ENCODE measurements around the gene PKNOX2. TPM values are rescaled to one million over a fixed set of nuclear protein-coding genes. Genes with fewer than 3 reads are reported as not detected.

PKNOX2 gene
- total and polyA plus RNA-seq, 4 donors = 3.1 to 10.6 (median 7.9) TPM

DNA sequence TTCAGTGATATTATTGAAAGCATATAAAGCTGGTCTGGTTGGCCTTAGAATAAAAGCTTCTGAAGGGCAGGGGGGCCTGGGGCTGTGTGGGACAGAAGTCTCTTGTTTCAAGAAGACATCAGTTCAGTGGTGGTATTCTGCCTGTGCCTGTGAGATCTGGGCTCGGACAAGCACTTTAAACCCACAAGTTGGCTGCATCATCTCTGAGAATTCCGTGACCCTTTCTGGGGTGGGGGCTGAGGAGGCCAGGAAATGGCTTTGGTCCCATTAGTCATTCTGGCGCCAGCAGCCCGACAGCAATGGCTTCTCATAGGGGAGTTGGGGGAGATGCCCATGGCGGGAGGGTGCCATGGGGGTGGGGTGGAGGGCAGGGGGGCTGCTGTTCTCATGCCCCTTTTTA, 104.1 kb downstream of the PKNOX2 start:
- H3K4me3 ChIP-seq = no peak overlapping the region
- H3K36me3 ChIP-seq (ENCODE audit: control insufficient read depth in 4 of 4, insufficient read depth in 4 of 4, low read length in 4 of 4) = no peaks in the 10 kb centered on the region
- ATAC-seq (ENCODE audit: insufficient read depth, low FRiP score) = no peak
- no peak for TF ChIP-seq CTCF (IDR thresholded peaks at IDR 0.05; ENCODE audit: control extremely low read depth, extremely low read depth)
- H3K4me1 ChIP-seq (ENCODE audit: control insufficient read depth in 5 of 5, insufficient read depth in 5 of 5, low read length in 5 of 5) = peaks cover 0 to 49% (median 10%) of the 10 kb centered on the region in 5 donors
- WGBS, 2 donors = 57 to 59% methylated on average over 5 of the region's 5 CpGs
- peaks cover 0 to 3% (median 0%) of the 10 kb centered on the region in 3 donors for H3K27me3 ChIP-seq (ENCODE audit: control insufficient read depth in 3 of 3, insufficient read depth in 3 of 3, low read length in 2 of 3)
- no peak for DNase-seq
- no peak overlapping the region for H3K9ac ChIP-seq (ENCODE audit: insufficient read depth in 1 of 2, low read length in 2 of 2)
- no peak overlapping the region for H3K27ac ChIP-seq (ENCODE audit: low read depth in 1 of 2, low read length in 1 of 2)
- H3K9me3 ChIP-seq (ENCODE audit: control insufficient read depth in 4 of 4, insufficient read depth in 3 of 4, low read length in 3 of 4) = no peaks in the 10 kb centered on the region

DNA sequence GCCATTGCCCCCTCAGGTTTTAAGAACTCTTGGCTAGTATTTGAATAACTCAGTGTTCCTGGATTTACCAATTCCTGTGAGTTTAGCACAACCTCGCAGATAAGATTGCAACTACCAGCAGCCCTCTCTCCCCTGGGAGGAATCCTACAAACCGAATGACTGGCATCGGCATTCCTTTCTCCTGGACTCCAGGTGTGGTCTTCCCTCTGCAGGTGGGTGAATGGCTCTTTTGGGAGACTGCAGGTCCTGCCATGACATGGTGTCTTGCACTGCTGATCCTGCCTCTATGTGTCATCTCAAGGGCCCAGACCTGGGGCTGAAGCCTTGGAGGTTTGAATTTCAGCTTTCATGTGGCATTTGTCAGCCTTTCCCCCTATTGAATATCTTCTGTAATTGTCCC, 105.6 kb downstream of the PKNOX2 start:
- Histone ChIP-seq H3K27me3 (ENCODE audit: control insufficient read depth in 3 of 3, insufficient read depth in 3 of 3, low read length in 2 of 3) (no peaks in the 10 kb centered on the region), H3K27ac (ENCODE audit: low read depth in 1 of 2, low read length in 1 of 2) (no peak overlapping the region), H3K4me1 (ENCODE audit: control insufficient read depth in 5 of 5, insufficient read depth in 5 of 5, low read length in 5 of 5) (peaks cover 0 to 37% (median 4%) of the 10 kb centered on the region in 5 donors), H3K9ac (ENCODE audit: insufficient read depth in 1 of 2, low read length in 2 of 2) (no peak overlapping the region), H3K9me3 (ENCODE audit: control insufficient read depth in 4 of 4, insufficient read depth in 3 of 4, low read length in 3 of 4) (no peaks in the 10 kb centered on the region), H3K36me3 (ENCODE audit: control insufficient read depth in 4 of 4, insufficient read depth in 4 of 4, low read length in 4 of 4) (peaks cover 0 to 4% (median 0%) of the 10 kb centered on the region in 4 donors), H3K4me3 (no peak overlapping the region)
- ATAC-seq (ENCODE audit: insufficient read depth, low FRiP score) (no peak), DNase-seq (no peak)
- no peak for TF ChIP-seq CTCF (IDR thresholded peaks at IDR 0.05; ENCODE audit: control extremely low read depth, extremely low read depth)
- 87 to 95% methylated on average over 3 of the region's 3 CpGs for WGBS, 2 donors

DNA sequence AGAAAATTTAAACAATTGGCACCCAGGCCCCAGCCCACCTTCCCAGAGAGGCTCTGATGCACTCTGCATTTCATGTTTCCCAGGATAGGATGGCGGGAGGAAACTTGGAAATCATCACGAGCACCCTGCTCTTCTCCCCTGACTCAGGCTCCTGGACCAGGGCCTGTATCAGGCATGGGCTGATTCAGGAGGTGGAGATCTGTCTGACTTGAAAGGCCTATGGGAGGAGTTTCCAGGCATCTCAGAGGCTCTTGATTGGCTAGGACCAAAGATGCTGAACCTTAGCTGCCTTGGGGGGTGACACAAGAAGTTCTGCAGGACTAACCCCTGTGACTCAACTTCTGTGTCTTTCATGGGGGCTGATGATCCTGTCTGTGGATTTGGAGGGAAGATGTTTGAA, 106.2 kb downstream of the PKNOX2 start:
- Histone ChIP-seq H3K9me3 (ENCODE audit: control insufficient read depth in 4 of 4, insufficient read depth in 3 of 4, low read length in 3 of 4) (no peaks in the 10 kb centered on the region), H3K4me3 (no peak overlapping the region), H3K27me3 (ENCODE audit: control insufficient read depth in 3 of 3, insufficient read depth in 3 of 3, low read length in 2 of 3) (no peaks in the 10 kb centered on the region), H3K36me3 (ENCODE audit: control insufficient read depth in 4 of 4, insufficient read depth in 4 of 4, low read length in 4 of 4) (peaks cover 0 to 4% (median 0%) of the 10 kb centered on the region in 4 donors), H3K4me1 (ENCODE audit: control insufficient read depth in 5 of 5, insufficient read depth in 5 of 5, low read length in 5 of 5) (peaks cover 0 to 31% (median 5%) of the 10 kb centered on the region in 5 donors), H3K27ac (ENCODE audit: low read depth in 1 of 2, low read length in 1 of 2) (no peak overlapping the region), H3K9ac (ENCODE audit: insufficient read depth in 1 of 2, low read length in 2 of 2) (no peak overlapping the region)
- DNase-seq (no peak), ATAC-seq (ENCODE audit: insufficient read depth, low FRiP score) (no peak)
- WGBS, 2 donors = 80 to 94% methylated on average over 2 of the region's 2 CpGs
- TF ChIP-seq CTCF (IDR thresholded peaks at IDR 0.05; ENCODE audit: control extremely low read depth, extremely low read depth) = no peak

DNA sequence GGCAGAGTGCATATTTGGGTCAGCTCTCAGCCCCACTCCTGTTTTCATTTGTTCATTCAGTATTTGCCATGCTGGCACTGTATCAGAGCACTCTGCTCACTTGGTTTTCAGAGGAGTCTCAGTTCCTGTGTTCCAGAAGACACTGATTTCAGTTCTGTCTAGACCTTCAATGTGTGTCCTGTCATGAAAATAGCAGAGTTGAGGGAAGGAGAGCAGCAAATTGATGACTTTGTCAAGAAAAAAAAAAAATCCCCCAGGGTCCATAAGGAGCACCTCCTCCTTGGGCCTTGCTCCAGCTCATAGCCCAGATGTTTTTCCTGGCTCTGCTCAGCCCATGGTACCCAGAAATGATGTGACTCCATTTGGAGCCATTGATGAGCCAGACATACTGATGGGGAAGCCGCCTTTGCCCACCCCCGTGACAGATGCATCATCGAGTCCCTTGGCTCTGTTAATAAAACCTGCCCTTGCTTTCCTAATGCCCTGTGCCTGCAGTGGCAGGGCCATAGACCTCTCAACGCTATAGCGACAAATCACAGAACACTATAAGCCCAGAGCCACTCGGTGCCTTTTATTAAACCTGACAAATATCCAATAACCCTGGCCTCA, 107.0 kb downstream of the PKNOX2 start:
- H3K4me1 ChIP-seq (ENCODE audit: control insufficient read depth in 5 of 5, insufficient read depth in 5 of 5, low read length in 5 of 5) = peaks cover 0 to 26% (median 6%) of the 10 kb centered on the region in 5 donors

More for the DNA sequence above, 107.0 kb downstream of the PKNOX2 start:
- no peak overlapping the region for H3K9ac ChIP-seq (ENCODE audit: insufficient read depth in 1 of 2, low read length in 2 of 2)
- no peak overlapping the region for H3K27ac ChIP-seq (ENCODE audit: low read depth in 1 of 2, low read length in 1 of 2)
- 86 to 93% methylated on average over 6 of the region's 6 CpGs for WGBS, 2 donors
- peaks cover 0 to 4% (median 0%) of the 10 kb centered on the region in 4 donors for H3K36me3 ChIP-seq (ENCODE audit: control insufficient read depth in 4 of 4, insufficient read depth in 4 of 4, low read length in 4 of 4)
- no peak for TF ChIP-seq CTCF (IDR thresholded peaks at IDR 0.05; ENCODE audit: control extremely low read depth, extremely low read depth)
- H3K27me3 ChIP-seq (ENCODE audit: control insufficient read depth in 3 of 3, insufficient read depth in 3 of 3, low read length in 2 of 3) = no peaks in the 10 kb centered on the region
- DNase-seq = no peak
- H3K4me3 ChIP-seq = no peak overlapping the region
- H3K9me3 ChIP-seq (ENCODE audit: control insufficient read depth in 4 of 4, insufficient read depth in 3 of 4, low read length in 3 of 4) = no peaks in the 10 kb centered on the region
- no peak for ATAC-seq (ENCODE audit: insufficient read depth, low FRiP score)

Measured in lung (tissue), 12 donors.